Measurements from ENCODE around the gene PRSS53. TPM values are rescaled to one million over a fixed set of nuclear protein-coding genes. Genes with fewer than 3 reads are reported as not detected.
A peak's percentile ranks its signal among the peaks of the same experiment; 100 is the strongest.

Gene PRSS53
- total RNA-seq, 3 donors from 2014 or later: 1.3 to 2.0 (median 1.3) TPM

DNA sequence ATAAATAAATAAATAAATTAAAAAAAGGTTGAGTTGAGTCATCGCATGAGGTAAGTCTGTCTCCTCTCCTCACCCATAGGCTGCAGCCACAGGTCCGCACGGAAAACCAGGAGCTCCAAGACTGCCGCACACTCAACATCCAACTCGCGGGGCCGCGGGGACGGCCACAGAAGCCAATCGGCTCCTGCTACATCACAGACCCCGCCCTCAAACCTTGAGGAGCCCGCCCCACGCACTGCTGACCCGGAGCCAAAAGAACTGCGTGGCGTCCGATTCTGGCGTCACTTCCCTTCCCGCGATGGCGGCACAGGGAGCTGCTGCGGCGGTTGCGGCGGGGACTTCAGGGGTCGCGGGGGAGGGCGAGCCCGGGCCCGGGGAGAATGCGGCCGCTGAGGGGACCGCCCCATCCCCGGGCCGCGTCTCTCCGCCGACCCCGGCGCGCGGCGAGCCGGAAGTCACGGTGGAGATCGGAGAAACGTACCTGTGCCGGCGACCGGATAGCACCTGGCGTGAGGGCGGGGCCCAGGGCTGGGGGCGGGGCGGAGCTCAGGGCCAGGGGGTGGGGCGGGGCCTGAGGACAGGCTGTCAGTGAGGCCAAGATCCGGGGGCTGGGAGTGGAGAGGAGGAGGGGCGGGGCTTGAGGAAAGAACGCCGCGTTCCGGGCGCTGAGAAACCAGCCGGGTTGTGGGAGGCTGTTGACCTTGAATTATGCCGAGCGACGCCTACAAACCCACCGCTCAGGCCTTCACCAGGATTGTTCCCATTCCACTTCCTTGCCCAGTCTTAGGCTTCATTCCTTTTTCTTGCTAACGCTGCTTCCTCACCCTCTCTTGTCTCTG lies 28.9 kb upstream of the PRSS53 start, which contains the start of gene KAT8:
KAT8 (plus strand) TSS at position 281 of the 839 bp plus-strand sequence; CDS start at position 299, 18 bp downstream.
- Histone ChIP-seq H3K27me3 (no peaks in the 10 kb centered on the region), H3K9me3 (no peaks in the 10 kb centered on the region), H3K4me1 (peaks cover 0 to 5% of the 10 kb centered on the region in 2 donors), H3K27ac (peak within 1 kb of the TSS; percentile 95 to 99), H3K4me3 (peak within 1 kb of the TSS; percentile 67 to 88 (median 78)), H3K36me3 (peaks cover 5% of the 10 kb centered on the region)
- DNase-seq (ENCODE audit: low spot score in 2 of 2): peak; percentile 98 to 99
- TF ChIP-seq POLR2A (IDR thresholded peaks at IDR 0.05) (peak; percentile 71), POLR2AphosphoS5 (IDR thresholded peaks at IDR 0.05) (peak; percentile 95 to 98 (median 96)), CTCF (IDR thresholded peaks at IDR 0.05) (no peak)
- intact Hi-C loops (cut with DNase I; ENCODE audit: low total_unique reads): no loop called here

GRCh38 chr16:31114468-31114867 lies 25.7 kb upstream of the PRSS53 start:
- intact Hi-C loops (cut with DNase I; ENCODE audit: low total_unique reads): no loop called here
- Histone ChIP-seq H3K27me3 (no peaks in the 10 kb centered on the region), H3K36me3 (peaks cover 4% of the 10 kb centered on the region), H3K27ac (peak overlapping the region; percentile 52 to 72), H3K4me3 (no peak overlapping the region), H3K9me3 (no peaks in the 10 kb centered on the region), H3K4me1 (peaks cover 0 to 5% of the 10 kb centered on the region in 2 donors)
- TF ChIP-seq POLR2A (IDR thresholded peaks at IDR 0.05): no peak
- TF ChIP-seq POLR2AphosphoS5 (IDR thresholded peaks at IDR 0.05): no peak
- TF ChIP-seq CTCF (IDR thresholded peaks at IDR 0.05): no peak
- no peak for DNase-seq (ENCODE audit: low spot score in 2 of 2)

DNA sequence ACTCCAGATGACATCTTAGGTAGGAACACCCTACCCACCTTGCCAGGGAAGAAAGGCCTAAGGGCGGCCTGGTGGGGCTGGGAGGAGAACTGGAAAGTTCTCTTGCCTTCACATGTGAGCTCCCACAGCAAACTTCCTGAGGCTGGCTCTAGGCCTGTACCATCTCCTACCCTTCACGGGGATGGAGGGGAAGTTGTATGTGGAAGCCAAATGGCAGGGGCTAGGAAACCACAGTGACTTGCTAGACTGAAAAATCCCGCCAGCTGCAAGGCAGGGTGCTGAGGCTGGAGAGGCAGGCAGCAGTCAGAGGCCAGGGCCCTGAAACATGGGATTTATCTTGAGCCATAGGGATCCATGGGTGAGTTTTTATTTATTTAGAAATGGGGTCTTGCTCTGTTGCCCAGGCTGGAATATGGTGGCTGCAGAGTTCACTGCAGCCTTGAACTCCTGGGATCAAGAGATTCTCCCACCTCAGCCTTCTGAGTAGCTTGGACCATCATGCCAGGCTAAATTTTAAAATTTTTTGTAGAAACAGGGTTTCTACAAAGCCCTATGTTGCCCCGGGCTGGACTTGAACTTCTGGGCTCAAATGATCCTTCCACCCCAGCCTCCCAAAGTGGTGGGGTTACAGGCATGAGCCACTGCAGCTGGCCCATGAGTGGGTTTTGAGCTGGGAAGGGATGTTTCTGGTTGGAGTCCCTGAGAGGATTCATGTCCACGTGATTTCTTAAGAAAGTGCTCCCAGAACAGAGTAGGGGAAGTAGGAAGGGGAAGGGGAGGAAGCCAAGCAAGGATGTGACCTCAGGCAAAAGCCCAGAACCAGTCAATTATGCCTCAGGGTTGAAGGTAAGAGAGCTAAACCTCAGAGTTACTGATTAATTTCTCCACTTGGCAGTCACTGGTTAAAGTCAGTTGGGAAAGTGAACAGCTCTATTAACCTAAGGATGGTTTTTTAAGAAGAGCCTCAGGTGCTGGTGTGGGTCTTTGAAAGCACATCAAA lies 24.7 kb upstream of the PRSS53 start:
- TF ChIP-seq CTCF (IDR thresholded peaks at IDR 0.05) (no peak), POLR2AphosphoS5 (IDR thresholded peaks at IDR 0.05) (no peak), POLR2A (IDR thresholded peaks at IDR 0.05) (no peak)
- Histone ChIP-seq H3K27ac (peak overlapping the region; percentile 52 to 72), H3K9me3 (no peaks in the 10 kb centered on the region), H3K4me3 (no peak overlapping the region), H3K27me3 (no peaks in the 10 kb centered on the region), H3K4me1 (no peaks in the 10 kb centered on the region), H3K36me3 (peaks cover 4% of the 10 kb centered on the region)
- DNase-seq (ENCODE audit: low spot score in 2 of 2): no peak
- intact Hi-C loops (cut with DNase I; ENCODE audit: low total_unique reads): no loop called here

GRCh38 chr16:31112711-31113110 lies 24.0 kb upstream of the PRSS53 start:
- no peaks in the 10 kb centered on the region for H3K27me3 ChIP-seq
- DNase-seq (ENCODE audit: low spot score in 2 of 2): no peak
- H3K4me3 ChIP-seq: no peak overlapping the region
- TF ChIP-seq POLR2A (IDR thresholded peaks at IDR 0.05) (no peak), POLR2AphosphoS5 (IDR thresholded peaks at IDR 0.05) (no peak), CTCF (IDR thresholded peaks at IDR 0.05) (no peak)
- no peaks in the 10 kb centered on the region for H3K4me1 ChIP-seq
- peak overlapping the region; percentile 52 to 72 for H3K27ac ChIP-seq
- no peaks in the 10 kb centered on the region for H3K9me3 ChIP-seq
- intact Hi-C loops (cut with DNase I; ENCODE audit: low total_unique reads): no loop called here
- peaks cover 4% of the 10 kb centered on the region for H3K36me3 ChIP-seq
